Colonic mucosa (tissue), 4 donors: ENCODE results near the gene TRAPPC12. TPM values are rescaled to one million over a fixed set of nuclear protein-coding genes. Genes with fewer than 3 reads are reported as not detected.

Experiments used
- DNase-seq: peaks from one replicate; pipeline ENCODE4 v3.0.0-alpha.2; 2020
- H3K27ac ChIP-seq: fragments of 200-600 bp; one replicate; pipeline ENCODE4 v1.8.0; 2021
- H3K27me3 ChIP-seq: fragments of 200-600 bp; one replicate; pipeline ENCODE4 v1.8.0; 2021
- H3K36me3 ChIP-seq: fragments of 200-600 bp; one replicate; pipeline ENCODE4 v1.8.0; 2021
- H3K4me1 ChIP-seq: fragments of 200-600 bp; one replicate; pipeline ENCODE4 v1.8.0; 2021; ENCODE audit warnings: mild to moderate bottlenecking
- H3K4me3 ChIP-seq: fragments of 200-600 bp; one replicate; pipeline ENCODE4 v1.8.0; 2021
- H3K9ac ChIP-seq, 2 donors: one replicate each; pipeline ENCODE4 v1.7.0; 2013; ENCODE audit warnings: control low read depth in 2 of 2, low read depth in 2 of 2, low read length in 2 of 2
- H3K9me3 ChIP-seq: fragments of 200-600 bp; one replicate; pipeline ENCODE4 v1.8.0; 2021
- CTCF ChIP-seq: fragments of 200-600 bp; IDR thresholded peaks from one replicate; pipeline ENCODE4 v1.8.0; 2022; ENCODE audit warnings: antibody characterized with exemption, mild to moderate bottlenecking
- intact Hi-C: fragments of 100-400 bp; cut with DNase I; formaldehyde crosslinking; loops from one replicate; pipeline ENCODE4 v1.14.1; 2022
- total RNA-seq, 2 donors: library from RNA; stranded (reverse); fragmentation: NEBNext Ultra II Directional in 1 of 2; extraction: Animal tissue kit (Norgen Biotek cat#: 25700) in 1 of 2; gene quantifications; one replicate each; pipeline ENCODE4 v1.2.1, GENCODE V29; 2021
- donor health status: healthy.
- donor health status: DM: no; HTN: no; CAD: no.
- donor health status: DM: no; HTN: no; CAD: no.

Gene TRAPPC12
- total RNA-seq, 2 donors from 2014 or later: 59.1 to 91.5 TPM

- H3K4me3 ChIP-seq: no peak overlapping the region
- H3K36me3 ChIP-seq: peaks cover 8% of the 10 kb centered on the region
- H3K9ac ChIP-seq: no peak overlapping the region
- no peak for DNase-seq
- intact Hi-C loops: no loop called here
- no peak for TF ChIP-seq CTCF
- H3K9me3 ChIP-seq: no peaks in the 10 kb centered on the region
- no peaks in the 10 kb centered on the region for H3K27me3 ChIP-seq
- H3K27ac ChIP-seq: no peak overlapping the region
- no peaks in the 10 kb centered on the region for H3K4me1 ChIP-seq
Observed at GRCh38 chr2:3441465-3441864, 62.0 kb downstream of the TRAPPC12 start.

DNA sequence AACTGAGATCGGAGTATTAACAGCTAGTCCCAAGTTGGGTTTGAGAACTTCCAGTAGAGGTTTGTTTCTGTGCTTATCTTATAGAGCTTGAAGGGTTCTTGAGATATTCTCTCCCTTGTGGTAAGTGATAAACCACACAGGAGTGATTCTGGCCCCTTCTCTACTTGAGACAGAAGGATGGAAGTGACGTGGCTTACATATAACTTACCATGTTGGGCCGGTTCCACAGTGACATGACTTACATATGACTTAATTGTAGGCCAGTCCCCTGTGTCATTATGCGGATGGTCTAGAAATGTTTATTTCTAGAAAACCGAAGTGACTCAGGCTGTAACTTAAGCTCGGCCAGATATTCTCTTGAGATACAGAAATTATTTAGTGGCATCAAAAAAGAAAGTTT, 62.7 kb downstream of the TRAPPC12 start:
- TF ChIP-seq CTCF: no peak
- DNase-seq: no peak
- Histone ChIP-seq H3K9me3 (no peaks in the 10 kb centered on the region), H3K27ac (no peak overlapping the region), H3K4me1 (no peaks in the 10 kb centered on the region), H3K27me3 (no peaks in the 10 kb centered on the region), H3K4me3 (no peak overlapping the region), H3K36me3 (peaks cover 9% of the 10 kb centered on the region), H3K9ac (no peak overlapping the region)
- intact Hi-C loops: no loop called here

- Histone ChIP-seq H3K27ac (no peak overlapping the region), H3K4me3 (no peak overlapping the region), H3K36me3 (peaks cover 9% of the 10 kb centered on the region), H3K4me1 (no peaks in the 10 kb centered on the region), H3K9ac (no peak overlapping the region), H3K27me3 (no peaks in the 10 kb centered on the region), H3K9me3 (no peaks in the 10 kb centered on the region)
- no peak for TF ChIP-seq CTCF
- DNase-seq: no peak
- intact Hi-C loops: no loop called here
Observed at GRCh38 chr2:3443083-3443482, 63.6 kb downstream of the TRAPPC12 start.

DNA sequence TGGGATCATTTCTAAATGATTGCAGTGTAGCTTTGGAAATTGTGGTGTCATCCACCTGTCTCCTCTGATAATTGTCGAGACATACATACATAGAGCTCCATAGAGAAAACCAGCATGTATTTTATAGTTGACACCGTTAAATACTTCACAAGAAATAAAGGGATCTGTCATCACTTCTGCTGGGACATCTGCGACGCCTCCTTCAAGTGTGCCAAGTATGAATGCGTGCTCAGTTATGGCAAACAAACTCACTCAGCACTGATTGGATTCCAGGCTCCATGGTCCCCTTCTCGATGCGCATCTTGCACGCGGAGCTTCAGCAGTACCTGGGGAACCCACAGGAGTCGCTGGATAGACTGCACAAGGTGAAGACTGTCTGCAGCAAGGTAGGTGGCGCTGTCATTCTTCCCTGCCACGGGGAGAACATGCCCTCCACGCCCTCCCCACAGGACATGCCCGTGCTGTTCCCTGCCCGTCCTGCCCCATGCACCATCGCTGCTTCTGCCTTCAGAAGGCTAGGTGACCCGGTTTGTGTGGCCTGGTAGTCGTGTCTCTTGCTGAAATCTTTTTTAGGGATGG, 64.1 kb downstream of the TRAPPC12 start:
- DNase-seq: no peak
- Histone ChIP-seq H3K9me3 (no peaks in the 10 kb centered on the region), H3K4me1 (no peaks in the 10 kb centered on the region), H3K27ac (no peak overlapping the region), H3K27me3 (no peaks in the 10 kb centered on the region), H3K9ac (no peak overlapping the region), H3K36me3 (peaks cover 9% of the 10 kb centered on the region), H3K4me3 (no peak overlapping the region)
- intact Hi-C loops: no loop called here
- TF ChIP-seq CTCF: no peak

DNA sequence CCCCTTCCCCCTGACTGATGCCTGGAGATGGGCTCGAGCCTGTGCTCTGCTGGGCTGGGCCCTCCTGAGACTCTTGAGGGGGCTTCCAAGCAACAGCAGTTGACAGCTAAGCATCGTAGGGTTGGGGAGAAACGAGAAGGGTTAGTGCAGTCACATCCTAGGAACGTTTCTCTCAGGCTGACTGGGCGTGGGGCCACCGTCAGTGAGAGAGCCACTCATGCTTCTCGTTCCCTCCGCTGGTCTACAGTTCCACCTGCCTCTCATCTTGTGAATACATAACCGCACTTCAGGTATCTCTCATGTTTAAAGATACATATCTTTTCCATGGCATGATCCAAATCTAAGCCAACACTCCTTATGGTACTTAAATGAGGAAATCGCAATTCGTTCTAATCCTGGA, 66.4 kb downstream of the TRAPPC12 start:
- Histone ChIP-seq H3K27ac (no peak overlapping the region), H3K9ac (no peak overlapping the region), H3K9me3 (no peaks in the 10 kb centered on the region), H3K4me1 (no peaks in the 10 kb centered on the region), H3K36me3 (peaks cover 9% of the 10 kb centered on the region), H3K4me3 (no peak overlapping the region), H3K27me3 (no peaks in the 10 kb centered on the region)
- no peak for DNase-seq
- intact Hi-C loops: no loop called here
- TF ChIP-seq CTCF: no peak
